Stimulated activated effector memory CD8-positive, alpha-beta T cell treated with anti-CD3 and anti-CD28 coated beads, Interleukin-12 subunit alpha, Interleukin-12 subunit beta, amount 100 ng/mL, for 72 hours (primary cell): ENCODE measurements around the gene MAD1L1.
"Not testable (repeated sequence)": the region's sequence is repeated elsewhere in the genome, so short reads cannot be mapped to it uniquely, and the experiment has no call there.

ENCODE experiments used
- ATAC-seq: fragments of 150-1000 bp; cut with Tn5 transposase; 2 replicates; pipeline ENCODE4 v1.10.0; 2021
- DNase-seq, 2 donors: peaks; one replicate each; pipeline ENCODE4 v3.0.0; 2021 to 2022; ENCODE audit warnings: low spot score in 2 of 2
- H3K27ac Mint-ChIP-seq: one replicate; pipeline ENCODE4 v1.8.0; 2022; ENCODE audit warnings: mild to moderate bottlenecking, mixed read lengths
- H3K36me3 Mint-ChIP-seq: one replicate; pipeline ENCODE4 v1.8.0; 2022; ENCODE audit warnings: mild to moderate bottlenecking, mixed read lengths
- H3K4me1 Mint-ChIP-seq: one replicate; pipeline ENCODE4 v1.8.0; 2022; ENCODE audit warnings: mixed read lengths
- H3K4me3 Mint-ChIP-seq: one replicate; pipeline ENCODE4 v1.8.0; 2022; ENCODE audit warnings: mild to moderate bottlenecking, mixed read lengths
- H3K9me3 Mint-ChIP-seq: one replicate; pipeline ENCODE4 v1.8.0; 2022; ENCODE audit warnings: mixed read lengths

MAD1L1 gene

GRCh38 chr7:1973321-1974251 lies 259.2 kb downstream of the MAD1L1 start:
- DNase-seq (no peak), ATAC-seq (no peak)
- no peak overlapping the region for H3K4me3 Mint-ChIP-seq
- H3K9me3 Mint-ChIP-seq = no peaks in the 10 kb centered on the region
- peak overlapping the region; percentile 69 for H3K27ac Mint-ChIP-seq
- H3K36me3 Mint-ChIP-seq = no peaks in the 10 kb centered on the region
- peaks cover 6% of the 10 kb centered on the region for H3K4me1 Mint-ChIP-seq

GRCh38 chr7:1972744-1973143 lies 260.0 kb downstream of the MAD1L1 start:
- H3K4me1 Mint-ChIP-seq = peaks cover 9% of the 10 kb centered on the region
- peak overlapping the region; percentile 69 for H3K27ac Mint-ChIP-seq
- no peaks in the 10 kb centered on the region for H3K9me3 Mint-ChIP-seq
- H3K4me3 Mint-ChIP-seq = no peak overlapping the region
- no peak for DNase-seq
- no peak for ATAC-seq
- H3K36me3 Mint-ChIP-seq = no peaks in the 10 kb centered on the region

DNA sequence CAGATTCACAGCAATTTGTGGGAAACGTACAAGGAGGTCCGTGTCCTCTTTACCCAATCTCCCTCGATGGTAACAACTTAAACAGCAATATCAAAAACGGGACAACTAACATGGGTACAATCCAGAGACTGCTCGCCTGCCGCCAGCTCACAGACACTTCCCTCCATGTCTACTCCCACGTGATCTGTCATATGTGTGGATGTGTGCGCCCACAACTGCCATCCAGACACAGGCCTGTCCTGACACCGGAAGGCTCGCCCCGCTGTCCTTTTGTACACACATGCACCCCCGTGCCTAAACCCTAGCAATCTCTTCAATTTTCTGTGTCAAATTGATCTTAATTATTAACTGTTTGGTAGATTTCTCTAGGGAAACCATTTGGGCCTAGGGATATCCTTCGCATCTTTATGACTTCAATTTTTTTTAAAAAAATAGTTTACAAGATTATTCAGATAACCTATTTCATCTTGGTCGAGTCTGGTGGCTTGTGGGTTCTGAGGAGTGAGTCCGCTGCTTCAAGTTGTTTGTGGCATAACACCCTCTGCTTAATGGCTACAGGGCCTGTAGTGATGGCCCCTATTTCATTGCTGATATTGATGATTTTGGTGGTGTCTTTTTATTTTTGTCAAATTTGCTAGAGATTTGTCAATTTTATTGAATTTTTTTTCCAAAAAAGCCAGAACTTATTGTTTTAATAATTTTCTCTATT lies 260.6 kb downstream of the MAD1L1 start:
- H3K4me1 Mint-ChIP-seq = peaks cover 16% of the 10 kb centered on the region
- DNase-seq (no peak), ATAC-seq (no peak)

DNA sequence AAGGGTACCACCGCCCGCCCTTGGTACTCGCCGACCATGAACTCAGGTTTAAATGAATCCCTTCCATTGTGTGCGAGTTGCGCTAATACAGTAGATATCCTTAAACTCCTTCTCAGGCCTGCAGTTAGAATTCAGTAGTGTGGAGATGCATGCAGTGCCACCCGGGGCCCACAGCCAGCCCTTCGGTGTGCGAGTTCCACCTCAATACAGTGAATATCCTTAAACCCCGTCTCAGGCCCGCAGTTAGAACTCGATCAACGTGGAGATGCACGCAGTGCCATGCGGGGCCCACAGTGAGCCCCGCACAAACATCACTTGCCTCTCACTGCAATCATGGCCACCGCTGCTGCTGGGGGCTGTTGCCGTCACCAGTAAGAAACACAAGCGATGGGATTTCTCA lies 261.9 kb downstream of the MAD1L1 start:
- ATAC-seq = no peak
- Mint-ChIP-seq H3K4me1 (peaks cover 17% of the 10 kb centered on the region), H3K36me3 (no peaks in the 10 kb centered on the region), H3K27ac (no peak overlapping the region), H3K9me3 (no peaks in the 10 kb centered on the region), H3K4me3 (no peak overlapping the region)
- DNase-seq = no peak

More for the DNA sequence above, 260.6 kb downstream of the MAD1L1 start:
- Mint-ChIP-seq H3K27ac (no peak overlapping the region), H3K4me3 (no peak overlapping the region), H3K36me3 (no peaks in the 10 kb centered on the region), H3K9me3 (no peaks in the 10 kb centered on the region)

GRCh38 chr7:1970285-1970660 lies 262.5 kb downstream of the MAD1L1 start:
- ATAC-seq, H3K9me3 Mint-ChIP-seq, H3K4me3 Mint-ChIP-seq, H3K27ac Mint-ChIP-seq, H3K36me3 Mint-ChIP-seq, DNase-seq: not testable (repeated sequence)
- H3K4me1 Mint-ChIP-seq = peaks cover 17% of the 10 kb centered on the region

DNA sequence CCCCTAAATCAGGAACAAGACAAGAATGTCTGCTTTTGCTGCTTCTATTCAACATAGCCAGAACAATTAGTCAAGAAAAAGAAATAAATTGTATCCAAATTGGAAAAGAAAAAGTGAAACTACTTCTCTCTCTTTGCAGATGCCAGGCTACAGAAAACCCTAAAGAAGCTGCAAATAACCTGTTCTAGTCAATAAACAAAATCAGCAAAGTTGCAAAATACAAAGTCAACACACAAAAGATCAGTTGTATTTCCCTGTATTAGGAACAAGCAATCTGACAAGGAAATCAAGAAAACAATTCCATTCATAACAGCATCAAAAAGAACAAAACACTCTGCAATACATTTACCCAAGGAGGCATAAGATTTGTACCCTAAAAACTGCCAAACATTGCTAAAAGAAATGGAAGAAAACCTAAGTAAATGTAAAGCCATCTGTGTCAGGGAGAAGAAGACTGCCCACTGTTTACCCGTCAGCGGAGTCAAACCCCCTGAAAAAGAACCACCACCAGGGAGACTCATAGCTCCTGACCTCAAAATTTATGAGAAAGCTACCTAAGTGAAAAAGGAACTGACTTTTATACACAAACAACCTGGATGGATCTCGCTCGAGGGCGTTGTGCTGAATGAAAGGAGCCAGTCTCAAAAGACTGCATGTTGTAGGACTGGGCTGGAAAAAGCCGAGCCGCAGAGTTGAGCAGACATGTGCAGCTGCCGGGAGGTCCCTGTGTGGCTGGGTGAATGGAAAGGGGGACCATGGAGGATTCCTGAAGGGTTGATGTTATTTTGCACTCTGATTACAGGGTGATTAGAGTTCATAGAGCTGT lies 263.1 kb downstream of the MAD1L1 start:
- H3K36me3 Mint-ChIP-seq = no peaks in the 10 kb centered on the region
- no peak overlapping the region for H3K27ac Mint-ChIP-seq
- H3K9me3 Mint-ChIP-seq = no peaks in the 10 kb centered on the region
- DNase-seq (no peak), ATAC-seq (no peak)
- no peak overlapping the region for H3K4me3 Mint-ChIP-seq
- H3K4me1 Mint-ChIP-seq = peaks cover 17% of the 10 kb centered on the region

DNA sequence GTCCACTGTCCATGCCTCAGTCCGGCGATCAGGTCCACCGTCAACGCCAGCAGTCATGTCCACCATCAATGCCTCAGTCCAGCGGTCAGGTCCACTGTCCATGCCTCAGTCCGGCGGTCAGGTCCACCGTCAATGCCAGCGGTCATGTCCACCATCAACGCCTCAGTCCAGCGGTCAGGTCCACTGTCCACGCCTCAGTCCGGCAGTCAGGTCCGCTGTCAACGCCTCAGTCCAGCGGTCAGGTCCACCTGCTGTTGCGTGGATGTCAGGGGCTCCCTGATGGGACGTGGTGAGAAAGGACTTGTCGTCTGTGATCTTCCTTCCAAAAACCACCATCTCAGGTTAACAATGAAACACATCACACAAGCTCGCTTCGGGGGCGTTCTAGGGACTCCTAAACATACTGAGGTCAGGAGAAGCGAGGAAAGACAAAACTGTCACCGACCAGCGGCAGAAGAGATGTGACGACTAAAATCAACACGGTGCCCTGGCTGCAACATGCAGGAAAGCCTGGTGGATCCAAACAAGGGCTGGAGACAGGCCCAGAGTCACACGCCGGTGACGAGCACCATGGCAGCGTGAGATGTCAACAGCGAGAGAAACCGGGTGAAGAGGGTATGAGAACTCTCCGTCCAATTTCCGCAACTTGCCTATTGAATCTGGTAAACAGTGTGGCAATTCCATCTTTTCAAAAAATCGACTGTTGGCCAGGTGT lies 264.2 kb downstream of the MAD1L1 start:
- H3K4me3 Mint-ChIP-seq = no peak overlapping the region
- ATAC-seq (no peak), DNase-seq (no peak)
- H3K27ac Mint-ChIP-seq = no peak overlapping the region
- no peaks in the 10 kb centered on the region for H3K9me3 Mint-ChIP-seq
- H3K4me1 Mint-ChIP-seq = peaks cover 17% of the 10 kb centered on the region
- H3K36me3 Mint-ChIP-seq = no peaks in the 10 kb centered on the region

GRCh38 chr7:1967512-1968396 lies 265.0 kb downstream of the MAD1L1 start:
- no peaks in the 10 kb centered on the region for H3K36me3 Mint-ChIP-seq
- H3K9me3 Mint-ChIP-seq = no peaks in the 10 kb centered on the region
- H3K4me1 Mint-ChIP-seq = peaks cover 11% of the 10 kb centered on the region
- H3K4me3 Mint-ChIP-seq = no peak overlapping the region
- H3K27ac Mint-ChIP-seq = peak overlapping the region; percentile 72
- no peak for ATAC-seq
- no peak for DNase-seq

- Mint-ChIP-seq H3K4me1 (peaks cover 18% of the 10 kb centered on the region), H3K36me3 (peaks cover 9% of the 10 kb centered on the region), H3K27ac (no peak overlapping the region), H3K9me3 (peaks cover 5% of the 10 kb centered on the region), H3K4me3 (no peak overlapping the region)
- no peak for DNase-seq
- no peak for ATAC-seq
Measured at GRCh38 chr7:1966631-1967200, 266.0 kb downstream of the MAD1L1 start.

DNA sequence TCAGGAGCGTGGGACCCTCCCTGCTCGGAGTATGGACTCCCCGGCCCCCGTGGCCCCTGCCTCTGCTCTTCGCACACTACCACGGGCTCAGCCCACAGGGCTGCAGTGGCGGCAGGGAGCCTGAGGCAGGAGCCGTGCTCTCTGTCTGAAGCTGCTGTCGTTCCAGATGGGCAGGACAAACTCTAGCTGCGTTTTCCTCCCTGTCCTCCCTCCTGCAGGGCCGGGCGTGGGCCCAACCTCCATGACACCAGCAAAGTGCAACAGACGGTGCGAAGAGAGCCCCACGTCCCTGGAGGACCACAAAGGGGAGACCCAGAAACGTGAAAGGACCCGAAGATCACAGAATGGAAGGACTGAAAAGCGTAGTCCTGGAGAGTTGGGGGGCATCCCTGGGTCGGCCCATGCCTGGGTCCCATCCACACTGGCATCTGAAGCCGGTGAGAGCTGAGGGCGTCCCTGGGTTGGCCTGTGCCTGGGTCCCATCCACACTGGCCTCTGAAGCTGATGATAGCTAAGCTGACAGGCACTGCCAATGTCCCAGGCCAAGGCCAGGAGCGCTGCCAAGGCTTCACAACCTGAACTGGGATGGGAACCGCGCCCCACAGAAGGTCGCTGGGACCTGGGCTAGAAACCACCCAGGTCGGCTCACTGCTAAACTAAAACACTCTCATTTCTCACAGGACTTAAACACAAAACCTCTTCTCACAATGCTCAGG lies 267.0 kb downstream of the MAD1L1 start:
- DNase-seq = no peak
- Mint-ChIP-seq H3K36me3 (peaks cover 19% of the 10 kb centered on the region), H3K4me3 (no peak overlapping the region), H3K9me3 (peaks cover 11% of the 10 kb centered on the region), H3K4me1 (peaks cover 27% of the 10 kb centered on the region), H3K27ac (no peak overlapping the region)
- ATAC-seq = no peak

GRCh38 chr7:1964913-1965578 lies 267.7 kb downstream of the MAD1L1 start:
- peaks cover 16% of the 10 kb centered on the region for H3K9me3 Mint-ChIP-seq

GRCh38 chr7:1964211-1964912 lies 268.4 kb downstream of the MAD1L1 start:
- DNase-seq (no peak), ATAC-seq (no peak)
- Mint-ChIP-seq H3K4me3 (no peak overlapping the region), H3K9me3 (peaks cover 18% of the 10 kb centered on the region), H3K36me3 (peaks cover 28% of the 10 kb centered on the region), H3K4me1 (peaks cover 28% of the 10 kb centered on the region), H3K27ac (no peak overlapping the region)

More at GRCh38 chr7:1964913-1965578, 267.7 kb downstream of the MAD1L1 start:
- ATAC-seq (no peak), DNase-seq (no peak)
- Mint-ChIP-seq H3K36me3 (peaks cover 25% of the 10 kb centered on the region), H3K27ac (no peak overlapping the region), H3K4me3 (no peak overlapping the region), H3K4me1 (peaks cover 27% of the 10 kb centered on the region)
